ENCODE data around the gene WDR46.
"Not testable (repeated sequence)": the region's sequence is repeated elsewhere in the genome, so short reads cannot be mapped to it uniquely, and the experiment has no call there.

The WDR46 gene

GRCh38 chr6:33277663-33278391, 11.2 kb downstream of the WDR46 start:
- in situ Hi-C loops (cut with HindIII; ENCODE audit: low pct_ligation_motif_present, low sequenced_read_pairs): no loop called here
- H3K27me3 ChIP-seq (replicated peaks): no peaks in the 10 kb centered on the region
- peak overlapping the region; percentile 22 for H3K27ac ChIP-seq
- no peak for DNase-seq
- no peak for TF ChIP-seq CTCF (IDR thresholded peaks at IDR 0.05; ENCODE audit: low read depth, low read length, missing control alignments)
- peak overlapping the region; percentile 52 for H3K4me3 ChIP-seq (ENCODE audit: low read depth, low read length)
- peaks cover 75% of the 10 kb centered on the region for H3K36me3 ChIP-seq (replicated peaks)

- H3K27ac ChIP-seq: peak within 1 kb of the TSS; percentile 22
- in situ Hi-C loops (cut with HindIII; ENCODE audit: low pct_ligation_motif_present, low sequenced_read_pairs): no loop called here
- no peaks in the 10 kb centered on the region for H3K27me3 ChIP-seq (replicated peaks)
- DNase-seq: peak; percentile 44
- peak; percentile 55 for TF ChIP-seq CTCF (IDR thresholded peaks at IDR 0.05; ENCODE audit: low read depth, low read length, missing control alignments)
- peak within 1 kb of the TSS; percentile 52 for H3K4me3 ChIP-seq (ENCODE audit: low read depth, low read length)
- peaks cover 76% of the 10 kb centered on the region for H3K36me3 ChIP-seq (replicated peaks)
Observed at GRCh38 chr6:33276864-33277662, 12.0 kb downstream of the WDR46 start, which contains the start of gene B3GALT4. TSS of gene B3GALT4 (plus strand) at chr6:33277123. CDS start at chr6:33277420, 297 bp downstream.

- TF ChIP-seq CTCF (IDR thresholded peaks at IDR 0.05; ENCODE audit: low read depth, low read length, missing control alignments): no peak
- Histone ChIP-seq H3K36me3 (replicated peaks) (peaks cover 73% of the 10 kb centered on the region), H3K4me3 (ENCODE audit: low read depth, low read length) (peak overlapping the region; percentile 52), H3K27me3 (replicated peaks) (no peaks in the 10 kb centered on the region), H3K27ac (no peak overlapping the region)
- in situ Hi-C loops (cut with HindIII; ENCODE audit: low pct_ligation_motif_present, low sequenced_read_pairs): no loop called here
- DNase-seq: no peak
Observed at GRCh38 chr6:33276581-33276863, 12.5 kb downstream of the WDR46 start.

- H3K27ac ChIP-seq; H3K27me3 ChIP-seq (replicated peaks); in situ Hi-C loops (cut with HindIII; ENCODE audit: low pct_ligation_motif_present, low sequenced_read_pairs); DNase-seq: not testable (repeated sequence)
- Histone ChIP-seq H3K36me3 (replicated peaks) (peaks cover 67% of the 10 kb centered on the region), H3K4me3 (ENCODE audit: low read depth, low read length) (peak overlapping the region; percentile 52)
Observed at GRCh38 chr6:33275795-33276580, 13.1 kb downstream of the WDR46 start.

GRCh38 chr6:33273924-33274902, 14.8 kb downstream of the WDR46 start:
- H3K27ac ChIP-seq: no peak overlapping the region
- H3K4me3 ChIP-seq (ENCODE audit: low read depth, low read length): peak overlapping the region; percentile 99
- H3K27me3 ChIP-seq (replicated peaks): no peaks in the 10 kb centered on the region
- peaks cover 54% of the 10 kb centered on the region for H3K36me3 ChIP-seq (replicated peaks)
- DNase-seq: no peak
- no peak for TF ChIP-seq CTCF (IDR thresholded peaks at IDR 0.05; ENCODE audit: low read depth, low read length, missing control alignments)
- in situ Hi-C loops (cut with HindIII; ENCODE audit: low pct_ligation_motif_present, low sequenced_read_pairs): no loop called here

All from brain microvascular endothelial cell (primary cell).